Progenitor cell of endocrine pancreas (in vitro differentiated cells): ENCODE measurements around the gene ITGA3. TPM values are rescaled to one million over a fixed set of nuclear protein-coding genes. Genes with fewer than 3 reads are reported as not detected.

ENCODE experiments used
- DNase-seq: peaks from one replicate; pipeline ENCODE4 v3.0.0; 2021; ENCODE audit warnings: low spot score; ENCODE audit not compliant: unreplicated experiment
- H3K27ac Mint-ChIP-seq: 2 replicates; pipeline ENCODE4 v1.8.0; 2021; ENCODE audit warnings: mild to moderate bottlenecking, moderate library complexity, mixed read lengths
- H3K27me3 Mint-ChIP-seq: 2 replicates; pipeline ENCODE4 v1.8.0; 2021; ENCODE audit warnings: mixed read lengths
- H3K36me3 Mint-ChIP-seq: 2 replicates; pipeline ENCODE4 v1.8.0; 2022; ENCODE audit warnings: mixed read lengths; ENCODE audit not compliant: insufficient read depth
- H3K4me1 Mint-ChIP-seq: 2 replicates; pipeline ENCODE4 v1.8.0; 2021; ENCODE audit warnings: low read depth, mixed read lengths
- H3K4me3 Mint-ChIP-seq: 2 replicates; pipeline ENCODE4 v1.8.0; 2021; ENCODE audit warnings: low read depth, mild to moderate bottlenecking, moderate library complexity, mixed read lengths
- H3K9me3 Mint-ChIP-seq: 2 replicates; pipeline ENCODE4 v1.8.0; 2021; ENCODE audit warnings: low read depth, mixed read lengths
- CTCF ChIP-seq: fragments of 200-600 bp; sonication (generic); IDR thresholded peaks from one replicate; pipeline ENCODE4 v1.5.0; 2021; ENCODE audit warnings: antibody characterized with exemption, mild to moderate bottlenecking; ENCODE audit not compliant: unreplicated experiment
- total RNA-seq: library from RNA; stranded (reverse); gene quantifications from 2 replicates; pipeline ENCODE4 v1.2.1, GENCODE V29; 2021

Gene ITGA3
- total RNA-seq, 1 donor from 2014 or later, result 17.6 TPM

GRCh38 chr17:50111673-50112655, 56.1 kb downstream of the ITGA3 start:
- peaks cover 10% of the 10 kb centered on the region for H3K27me3 Mint-ChIP-seq
- H3K27ac Mint-ChIP-seq, result no peak overlapping the region
- DNase-seq, result no peak
- peaks cover 3% of the 10 kb centered on the region for H3K36me3 Mint-ChIP-seq
- peaks cover 6% of the 10 kb centered on the region for H3K4me1 Mint-ChIP-seq
- no peaks in the 10 kb centered on the region for H3K9me3 Mint-ChIP-seq
- H3K4me3 Mint-ChIP-seq, result no peak overlapping the region
- TF ChIP-seq CTCF, result no peak

DNA sequence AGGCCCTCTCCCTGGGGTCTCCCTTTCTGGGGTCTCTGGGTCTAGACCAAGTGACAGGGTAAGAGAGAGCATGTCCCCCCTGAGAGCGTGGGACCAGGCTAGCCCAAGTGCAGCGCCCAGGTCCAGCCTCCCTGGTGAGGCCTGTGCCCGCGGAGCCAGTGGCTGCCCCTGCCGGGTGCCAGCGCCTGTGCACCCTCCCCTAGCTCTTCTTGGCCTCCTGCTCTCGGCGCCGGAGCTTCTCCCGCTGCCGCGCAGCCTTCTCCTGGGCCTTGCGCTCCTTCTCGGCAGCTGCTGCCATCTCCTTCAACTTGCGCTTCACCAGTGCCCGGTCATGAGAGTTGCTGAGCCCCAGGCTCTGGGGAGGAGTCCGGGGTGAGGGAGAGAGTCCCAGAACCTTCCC, 56.8 kb downstream of the ITGA3 start:
- Mint-ChIP-seq H3K4me3 (no peak overlapping the region), H3K36me3 (peaks cover 3% of the 10 kb centered on the region), H3K27ac (no peak overlapping the region), H3K27me3 (peaks cover 12% of the 10 kb centered on the region), H3K4me1 (peaks cover 7% of the 10 kb centered on the region), H3K9me3 (no peaks in the 10 kb centered on the region)
- no peak for TF ChIP-seq CTCF
- no peak for DNase-seq

- H3K4me1 Mint-ChIP-seq, result peaks cover 7% of the 10 kb centered on the region
- no peak overlapping the region for H3K4me3 Mint-ChIP-seq
- peaks cover 20% of the 10 kb centered on the region for H3K27me3 Mint-ChIP-seq
- H3K9me3 Mint-ChIP-seq, result no peaks in the 10 kb centered on the region
- no peak for TF ChIP-seq CTCF
- no peak for DNase-seq
- H3K27ac Mint-ChIP-seq, result no peak overlapping the region
- peaks cover 1% of the 10 kb centered on the region for H3K36me3 Mint-ChIP-seq
These were observed 57.9 kb downstream of the ITGA3 start for GRCh38 chr17:50113624-50114320.

GRCh38 chr17:50114401-50114800, 58.5 kb downstream of the ITGA3 start:
- Mint-ChIP-seq H3K27ac (no peak overlapping the region), H3K27me3 (peaks cover 25% of the 10 kb centered on the region), H3K4me3 (no peak overlapping the region), H3K36me3 (no peaks in the 10 kb centered on the region), H3K4me1 (peaks cover 7% of the 10 kb centered on the region), H3K9me3 (no peaks in the 10 kb centered on the region)
- no peak for TF ChIP-seq CTCF
- DNase-seq, result no peak

DNA sequence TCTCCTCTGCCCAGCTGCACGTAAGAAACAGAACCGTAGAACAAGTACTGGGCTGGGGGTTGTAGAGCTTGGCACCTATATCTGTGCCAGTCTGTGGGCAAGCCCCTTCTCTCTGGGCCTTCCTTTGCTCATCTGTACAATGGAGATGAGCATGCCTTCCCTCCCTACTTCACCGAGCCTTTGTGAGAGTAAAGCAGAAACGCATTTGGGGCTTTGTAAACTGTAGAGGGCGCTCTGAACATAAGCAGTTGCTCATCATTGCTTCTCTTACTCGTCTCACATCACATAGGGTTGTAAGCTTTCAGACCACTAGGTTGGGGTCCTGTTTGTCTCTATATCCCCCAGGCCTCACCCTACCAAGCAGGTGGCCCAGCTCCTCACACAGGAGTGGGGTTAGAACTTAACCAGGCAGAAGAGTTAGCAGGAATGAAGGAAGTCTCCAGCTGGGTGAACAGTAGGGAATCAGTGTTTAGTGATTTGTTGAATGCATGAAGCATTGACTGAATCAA, 59.0 kb downstream of the ITGA3 start:
- peaks cover 7% of the 10 kb centered on the region for H3K4me1 Mint-ChIP-seq
- no peak overlapping the region for H3K27ac Mint-ChIP-seq
- H3K27me3 Mint-ChIP-seq, result peaks cover 30% of the 10 kb centered on the region
- peak; percentile 58 for TF ChIP-seq CTCF
- H3K9me3 Mint-ChIP-seq, result no peaks in the 10 kb centered on the region
- no peak for DNase-seq
- H3K4me3 Mint-ChIP-seq, result no peak overlapping the region
- no peaks in the 10 kb centered on the region for H3K36me3 Mint-ChIP-seq
